Activated CD4-positive, alpha-beta memory T cell treated with anti-CD3 and anti-CD28 coated beads, Interleukin-2, amount 10 ng/mL, durations not matched to agents 7 days and 5 days (primary cell): Measurements from ENCODE around the gene GPR68. TPM values are rescaled to one million over a fixed set of nuclear protein-coding genes. Genes with fewer than 3 reads are reported as not detected.
"Not testable (repeated sequence)": the region's sequence is repeated elsewhere in the genome, so short reads cannot be mapped to it uniquely, and the experiment has no call there.

Source experiments
- CTCF ChIA-PET: fragments of 350-600 bp; sonication (Branson Sonifier 250); formaldehyde crosslinking; loops from one replicate; lab custom pipeline; 2021; ENCODE audit warnings: antibody characterized with exemption, inconsistent platforms; lab: Charles Lee
- POLR2A ChIA-PET: fragments of 350-600 bp; sonication (Branson Sonifier 250); formaldehyde crosslinking; loops from one replicate; lab custom pipeline; 2021; ENCODE audit warnings: antibody characterized with exemption; lab: Charles Lee
- DNase-seq: peaks from one replicate; pipeline ENCODE4 v3.0.0-alpha.2; 2020
- H3K27ac Mint-ChIP-seq: one replicate; pipeline ENCODE4 v1.8.0; 2021; ENCODE audit warnings: mild to moderate bottlenecking, mixed read lengths
- H3K27me3 Mint-ChIP-seq: one replicate; pipeline ENCODE4 v1.8.0; 2021; ENCODE audit warnings: mixed read lengths
- H3K36me3 Mint-ChIP-seq: one replicate; pipeline ENCODE4 v1.8.0; 2021; ENCODE audit warnings: low read depth, mixed read lengths
- H3K4me1 Mint-ChIP-seq: one replicate; pipeline ENCODE4 v1.8.0; 2021; ENCODE audit warnings: mixed read lengths
- H3K4me3 Mint-ChIP-seq: one replicate; pipeline ENCODE4 v1.8.0; 2021; ENCODE audit warnings: mild to moderate bottlenecking, mixed read lengths
- H3K9me3 Mint-ChIP-seq: one replicate; pipeline ENCODE4 v1.8.0; 2021; ENCODE audit warnings: mixed read lengths
- total RNA-seq, 2 experiments: library from RNA; stranded (reverse); gene quantifications; one replicate each; pipeline ENCODE4 v1.2.3, GENCODE V29; 2021

Gene GPR68
- total RNA-seq, 2 experiments from 2014 or later: 36.9 to 39.8 TPM

GRCh38 chr14:91246051-91246852 is 1.7 kb upstream of the GPR68 start:
- Mint-ChIP-seq H3K27ac (peak overlapping the region; percentile 97), H3K27me3 (no peaks in the 10 kb centered on the region), H3K36me3 (peaks cover 87% of the 10 kb centered on the region), H3K4me1 (peaks cover 82% of the 10 kb centered on the region), H3K4me3 (peak overlapping the region; percentile 96), H3K9me3 (no peaks in the 10 kb centered on the region)
- DNase-seq: peak; percentile 91
- ChIA-PET POLR2A (interaction anchor here (0.6 to 18.3 kb wide), 18 partner anchors 8 to 185 kb away, joined by 3 to 886 read pairs (median 46); partner anchors contain the start of genes CCDC88C, DGLUCY and RPS6KA5), CTCF (interaction anchor here (0.6 to 6.6 kb wide), 9 partner anchors 10 to 445 kb away, joined by 3 to 66 read pairs (median 11); no protein-coding TSS in a partner anchor)

GRCh38 chr14:91245616-91246015 is 1.1 kb upstream of the GPR68 start:
- DNase-seq, H3K9me3 Mint-ChIP-seq, H3K27me3 Mint-ChIP-seq: not testable (repeated sequence)
- Mint-ChIP-seq H3K4me3 (peak overlapping the region; percentile 96), H3K27ac (peak overlapping the region; percentile 97), H3K4me1 (peaks cover 82% of the 10 kb centered on the region), H3K36me3 (peaks cover 88% of the 10 kb centered on the region)
- POLR2A ChIA-PET: interaction anchor here (0.6 to 18.3 kb wide), 21 partner anchors 7 to 876 kb away, joined by 3 to 886 read pairs (median 17); partner anchors contain the start of genes CCDC88C, CPSF2, DGLUCY and NDUFB1
- CTCF ChIA-PET: interaction anchor here (1.1 to 6.6 kb wide), 9 partner anchors 8 to 130 kb away, joined by 3 to 66 read pairs (median 11); no protein-coding TSS in a partner anchor

GRCh38 chr14:91245029-91245428 is 525 bp upstream of the GPR68 start:
- peak overlapping the region; percentile 97 for H3K27ac Mint-ChIP-seq
- H3K27me3 Mint-ChIP-seq: no peaks in the 10 kb centered on the region
- ChIA-PET POLR2A (interaction anchor here (0.6 to 18.3 kb wide), 27 partner anchors 12 to 877 kb away, joined by 3 to 886 read pairs (median 13); partner anchors contain the start of genes CALM1, CCDC88C, CPSF2 and DGLUCY), CTCF (interaction anchor here (1.1 to 6.6 kb wide), 12 partner anchors 9 to 342 kb away, joined by 3 to 66 read pairs (median 8); no protein-coding TSS in a partner anchor)
- H3K4me1 Mint-ChIP-seq: peaks cover 82% of the 10 kb centered on the region
- no peaks in the 10 kb centered on the region for H3K9me3 Mint-ChIP-seq
- peak overlapping the region; percentile 96 for H3K4me3 Mint-ChIP-seq
- peak; percentile 91 for DNase-seq
- H3K36me3 Mint-ChIP-seq: peaks cover 88% of the 10 kb centered on the region

GRCh38 chr14:91243074-91243471 is 1.4 kb downstream of the GPR68 start:
- CTCF ChIA-PET: interaction anchor here (0.7 to 6.6 kb wide), 12 partner anchors 9 to 484 kb away, joined by 3 to 66 read pairs (median 8); no protein-coding TSS in a partner anchor
- DNase-seq: no peak
- Mint-ChIP-seq H3K27ac (peak overlapping the region; percentile 97), H3K27me3 (no peaks in the 10 kb centered on the region), H3K4me1 (peaks cover 84% of the 10 kb centered on the region), H3K9me3 (no peaks in the 10 kb centered on the region), H3K36me3 (peaks cover 92% of the 10 kb centered on the region), H3K4me3 (peak overlapping the region; percentile 96)
- POLR2A ChIA-PET: interaction anchor here (0.8 to 18.3 kb wide), 31 partner anchors 10 to 630 kb away, joined by 3 to 886 read pairs (median 12); partner anchors contain the start of genes CCDC88C, DGLUCY, PPP4R3A and RPS6KA5

- ChIA-PET CTCF (interaction anchor here (1.4 to 6.6 kb wide), 7 partner anchors 9 to 484 kb away, joined by 3 to 66 read pairs (median 6); no protein-coding TSS in a partner anchor), POLR2A (interaction anchor here (0.9 to 18.3 kb wide), 23 partner anchors 9 to 181 kb away, joined by 3 to 886 read pairs (median 18); partner anchors contain the start of genes CCDC88C, DGLUCY and RPS6KA5)
- peak overlapping the region; percentile 97 for H3K27ac Mint-ChIP-seq
- DNase-seq: no peak
- peaks cover 92% of the 10 kb centered on the region for H3K36me3 Mint-ChIP-seq
- peaks cover 84% of the 10 kb centered on the region for H3K4me1 Mint-ChIP-seq
- H3K4me3 Mint-ChIP-seq: peak overlapping the region; percentile 96
- H3K9me3 Mint-ChIP-seq: no peaks in the 10 kb centered on the region
- no peaks in the 10 kb centered on the region for H3K27me3 Mint-ChIP-seq
Observed at GRCh38 chr14:91242635-91243034, 1.9 kb downstream of the GPR68 start.

GRCh38 chr14:91241863-91242262 is 2.6 kb downstream of the GPR68 start:
- peaks cover 83% of the 10 kb centered on the region for H3K4me1 Mint-ChIP-seq
- DNase-seq: peak; percentile 56
- POLR2A ChIA-PET: interaction anchor here (0.8 to 18.3 kb wide), 15 partner anchors 8 to 175 kb away, joined by 3 to 886 read pairs (median 46); partner anchors contain the start of genes CCDC88C and DGLUCY

GRCh38 chr14:91238661-91239060 is 5.8 kb downstream of the GPR68 start:
- ChIA-PET POLR2A (interaction anchor here (0.8 to 18.3 kb wide), 6 partner anchors 8 to 179 kb away, joined by 3 to 886 read pairs (median 73); partner anchors contain the start of gene CCDC88C), CTCF (no interaction called here)
- Mint-ChIP-seq H3K27ac (peak overlapping the region; percentile 55), H3K27me3 (no peaks in the 10 kb centered on the region), H3K36me3 (peaks cover 92% of the 10 kb centered on the region), H3K9me3 (no peaks in the 10 kb centered on the region), H3K4me1 (peaks cover 72% of the 10 kb centered on the region), H3K4me3 (peak overlapping the region; percentile 96)
- DNase-seq: no peak

More at GRCh38 chr14:91241863-91242262, 2.6 kb downstream of the GPR68 start:
- Mint-ChIP-seq H3K4me3 (peak overlapping the region; percentile 96), H3K36me3 (peaks cover 91% of the 10 kb centered on the region), H3K27ac (peak overlapping the region; percentile 97), H3K9me3 (no peaks in the 10 kb centered on the region), H3K27me3 (no peaks in the 10 kb centered on the region)
- CTCF ChIA-PET: interaction anchor here (0.8 to 6.6 kb wide), 8 partner anchors 10 to 69 kb away, joined by 3 to 66 read pairs (median 7); no protein-coding TSS in a partner anchor

GRCh38 chr14:91238085-91238484 is 6.4 kb downstream of the GPR68 start:
- CTCF ChIA-PET: no interaction called here
- POLR2A ChIA-PET: interaction anchor here (0.8 to 18.3 kb wide), 5 partner anchors 8 to 180 kb away, joined by 3 to 886 read pairs (median 142); partner anchors contain the start of gene CCDC88C
- H3K9me3 Mint-ChIP-seq: no peaks in the 10 kb centered on the region
- no peak for DNase-seq
- H3K4me1 Mint-ChIP-seq: peaks cover 71% of the 10 kb centered on the region
- H3K27ac Mint-ChIP-seq: peak overlapping the region; percentile 55
- H3K36me3 Mint-ChIP-seq: peaks cover 92% of the 10 kb centered on the region
- H3K4me3 Mint-ChIP-seq: no peak overlapping the region
- no peaks in the 10 kb centered on the region for H3K27me3 Mint-ChIP-seq

- Mint-ChIP-seq H3K27me3 (no peaks in the 10 kb centered on the region), H3K4me3 (no peak overlapping the region), H3K4me1 (peaks cover 73% of the 10 kb centered on the region), H3K36me3 (peaks cover 90% of the 10 kb centered on the region), H3K9me3 (no peaks in the 10 kb centered on the region), H3K27ac (no peak overlapping the region)
- no peak for DNase-seq
- POLR2A ChIA-PET: no interaction called here
- CTCF ChIA-PET: no interaction called here
Observed at GRCh38 chr14:91237219-91237618, 7.3 kb downstream of the GPR68 start.

- Mint-ChIP-seq H3K27ac (peak overlapping the region; percentile 41), H3K4me1 (peaks cover 79% of the 10 kb centered on the region), H3K9me3 (no peaks in the 10 kb centered on the region), H3K27me3 (no peaks in the 10 kb centered on the region), H3K36me3 (peaks cover 90% of the 10 kb centered on the region), H3K4me3 (no peak overlapping the region)
- CTCF ChIA-PET: no interaction called here
- DNase-seq: no peak
- POLR2A ChIA-PET: interaction anchor here (1.0 to 5.1 kb wide), 3 partner anchors 8 to 16 kb away, joined by 4 to 89 read pairs (median 4); partner anchors contain the start of gene GPR68
Observed at GRCh38 chr14:91235841-91236240, 8.7 kb downstream of the GPR68 start.

GRCh38 chr14:91234791-91235114 is 9.8 kb downstream of the GPR68 start:
- H3K27me3 Mint-ChIP-seq: no peaks in the 10 kb centered on the region
- H3K27ac Mint-ChIP-seq: peak overlapping the region; percentile 52
- H3K9me3 Mint-ChIP-seq: peaks cover 2% of the 10 kb centered on the region
- POLR2A ChIA-PET: interaction anchor here (1.1 to 5.1 kb wide), 2 partner anchors 9 to 17 kb away, joined by 4 to 89 read pairs; partner anchors contain the start of gene GPR68
- no peak for DNase-seq
- CTCF ChIA-PET: no interaction called here
- H3K4me3 Mint-ChIP-seq: peak overlapping the region; percentile 15
- peaks cover 79% of the 10 kb centered on the region for H3K4me1 Mint-ChIP-seq
- H3K36me3 Mint-ChIP-seq: peaks cover 88% of the 10 kb centered on the region
